Retinal pigment epithelial cell (primary cell): ENCODE data around the gene CAB39.

ENCODE experiments used
- DNase-seq: peaks from one replicate; pipeline ENCODE4 v3.0.0-alpha.2; 2010; ENCODE audit warnings: low read depth
- H3K4me3 ChIP-seq: 2 replicates; pipeline ENCODE4 v1.5.1; 2011; ENCODE audit warnings: mild to moderate bottlenecking, low read length, control low read depth, moderate library complexity
- CTCF ChIP-seq: conservative IDR thresholded peaks from 2 replicates; pipeline ENCODE4 v1.5.1; 2011; ENCODE audit warnings: low read depth, low read length, control low read depth, inconsistent platforms

Gene CAB39

GRCh38 chr2:230864605-230865306 lies 152.1 kb downstream of the CAB39 start, which contains the start of gene ITM2C:
ITM2C (plus strand) TSS chr2:230864942; CDS start chr2:230865026, 84 bp downstream.
- DNase-seq = no peak
- peak; percentile 42 for TF ChIP-seq CTCF

GRCh38 chr2:230865307-230865765 lies 152.7 kb downstream of the CAB39 start:
- no peak for DNase-seq
- no peak for TF ChIP-seq CTCF

More at GRCh38 chr2:230864605-230865306, 152.1 kb downstream of the CAB39 start, which contains the start of gene ITM2C:
- peak within 1 kb of the TSS; percentile 64 for H3K4me3 ChIP-seq

DNA sequence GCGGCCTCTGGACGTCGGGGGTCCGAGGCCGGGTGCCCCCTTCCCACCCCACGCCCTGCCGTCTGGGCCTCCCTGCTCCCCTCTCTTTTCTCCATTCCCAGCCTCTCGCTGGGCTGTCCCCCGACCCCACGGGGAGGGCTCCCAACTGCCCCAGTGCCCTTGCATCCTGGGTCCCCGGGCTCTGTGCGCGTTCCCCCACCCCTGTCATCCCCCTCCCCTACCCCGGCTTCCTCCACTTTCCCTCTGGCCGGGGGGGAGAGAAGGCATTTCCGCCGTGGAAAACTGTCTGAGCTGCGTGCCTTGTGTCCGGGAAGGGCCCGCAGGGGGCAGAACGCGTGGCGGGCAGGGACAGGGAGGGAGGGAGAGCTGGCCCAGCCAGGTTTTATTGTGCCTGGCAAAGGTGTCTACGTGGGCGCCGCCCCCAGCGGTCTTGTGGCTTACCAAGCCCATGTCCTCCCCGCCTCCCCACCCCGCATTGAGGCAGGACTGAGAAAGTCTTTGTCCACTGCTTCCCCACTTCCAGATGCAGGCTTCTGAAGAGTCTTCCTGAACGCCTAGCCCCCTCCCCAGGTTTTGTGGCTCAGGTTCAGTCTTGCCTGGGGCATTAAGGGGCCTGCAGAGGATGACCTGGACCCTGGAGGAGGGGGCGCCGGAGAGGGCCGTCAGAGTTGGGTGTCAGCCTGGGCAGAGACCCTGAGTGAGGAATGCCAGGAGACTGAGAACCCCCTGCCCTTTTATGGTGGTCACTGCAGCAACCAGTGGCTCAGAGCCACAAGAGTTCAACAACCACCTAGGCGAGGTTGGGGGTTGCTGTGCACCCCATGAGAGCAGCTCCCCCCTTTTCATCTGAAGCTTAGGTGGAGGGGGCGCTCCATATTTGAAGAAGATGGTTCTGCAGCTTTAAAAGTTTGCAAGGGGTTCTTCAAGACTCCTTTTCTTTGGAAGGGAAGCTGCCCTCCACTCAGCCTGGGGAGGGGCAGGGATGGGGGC lies 153.4 kb downstream of the CAB39 start:
- peak; percentile 20 for TF ChIP-seq CTCF
- DNase-seq = no peak
- H3K4me3 ChIP-seq = peak overlapping the region; percentile 64

More at GRCh38 chr2:230865307-230865765, 152.7 kb downstream of the CAB39 start:
- peak overlapping the region; percentile 64 for H3K4me3 ChIP-seq

DNA sequence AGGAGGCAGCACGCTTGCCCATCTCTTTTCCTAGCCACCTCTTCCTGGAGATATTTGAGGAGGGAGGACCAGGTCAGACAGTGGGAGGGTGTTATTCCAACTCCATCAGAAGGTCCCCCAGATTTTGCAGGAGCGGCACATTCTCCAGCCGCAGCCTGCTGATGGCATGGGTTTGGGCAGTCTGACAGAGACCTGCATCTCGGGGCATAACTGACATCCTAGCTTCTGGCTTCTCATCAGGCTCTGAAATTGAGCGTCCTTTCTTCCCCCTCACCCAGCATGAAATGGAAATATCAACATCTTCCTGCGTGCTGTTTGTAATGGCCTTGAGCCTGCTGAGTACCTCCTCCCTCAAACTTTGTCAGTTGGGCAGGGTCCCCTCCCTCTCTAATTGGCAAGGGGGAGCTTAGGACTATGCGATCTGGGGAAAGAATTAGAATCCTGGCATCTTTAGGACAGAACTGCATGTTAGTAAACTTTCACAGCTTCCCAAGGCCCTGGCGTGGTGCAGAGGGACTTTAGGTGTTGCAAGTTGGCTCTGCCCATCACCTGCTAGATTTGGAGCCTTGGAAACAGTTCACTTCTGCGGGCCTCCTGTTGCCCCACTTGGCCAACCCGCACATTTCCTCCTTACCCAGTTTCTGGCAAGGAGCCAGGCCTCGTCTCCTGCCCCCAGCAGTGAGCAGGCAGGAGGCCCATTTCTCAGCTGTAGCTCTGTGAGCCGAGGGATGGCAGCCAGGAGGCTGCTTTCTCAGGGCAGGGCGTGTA lies 154.3 kb downstream of the CAB39 start:
- peak; percentile 10 for TF ChIP-seq CTCF
- DNase-seq = no peak
- no peak overlapping the region for H3K4me3 ChIP-seq

DNA sequence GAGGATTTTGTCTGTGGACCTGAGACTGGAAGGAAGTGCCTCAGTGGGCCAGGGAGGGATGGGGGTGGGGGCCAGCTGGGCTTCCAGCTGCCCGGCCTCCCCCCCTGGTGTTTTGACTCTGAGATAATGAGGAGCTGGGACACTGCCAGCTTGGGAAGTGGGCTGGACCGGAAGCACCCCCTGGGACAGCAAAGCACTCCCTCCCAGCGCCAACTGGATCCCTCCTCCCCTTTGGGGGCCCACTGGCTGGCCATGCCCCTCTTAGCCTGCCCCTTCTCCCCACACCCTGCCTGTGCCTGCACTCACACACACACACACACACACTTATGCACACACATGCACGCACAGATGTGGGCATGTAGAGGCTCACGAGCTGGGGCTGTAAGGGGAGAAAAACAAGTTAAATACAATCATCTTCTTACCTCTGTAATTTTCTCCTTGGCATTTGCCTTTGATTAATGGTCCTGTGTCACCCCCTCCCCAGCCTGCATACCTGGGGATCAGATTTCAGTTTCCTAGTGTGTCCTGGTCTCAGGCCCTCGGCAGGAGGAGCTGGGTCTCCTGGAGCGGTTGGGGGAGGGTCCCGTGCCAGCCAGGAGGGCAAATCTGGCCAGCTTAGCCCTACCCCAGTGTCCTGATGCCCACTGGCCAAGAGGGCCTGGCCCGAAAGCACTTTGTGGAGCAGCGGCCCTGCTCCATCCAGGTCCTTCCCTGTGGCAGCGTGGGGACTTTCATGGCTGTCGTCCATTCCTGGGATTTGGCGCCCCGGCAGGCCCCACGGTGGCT lies 155.7 kb downstream of the CAB39 start:
- no peak for TF ChIP-seq CTCF
- no peak overlapping the region for H3K4me3 ChIP-seq
- DNase-seq = no peak
